ENCODE results near the gene AIG1.

The AIG1 gene

DNA sequence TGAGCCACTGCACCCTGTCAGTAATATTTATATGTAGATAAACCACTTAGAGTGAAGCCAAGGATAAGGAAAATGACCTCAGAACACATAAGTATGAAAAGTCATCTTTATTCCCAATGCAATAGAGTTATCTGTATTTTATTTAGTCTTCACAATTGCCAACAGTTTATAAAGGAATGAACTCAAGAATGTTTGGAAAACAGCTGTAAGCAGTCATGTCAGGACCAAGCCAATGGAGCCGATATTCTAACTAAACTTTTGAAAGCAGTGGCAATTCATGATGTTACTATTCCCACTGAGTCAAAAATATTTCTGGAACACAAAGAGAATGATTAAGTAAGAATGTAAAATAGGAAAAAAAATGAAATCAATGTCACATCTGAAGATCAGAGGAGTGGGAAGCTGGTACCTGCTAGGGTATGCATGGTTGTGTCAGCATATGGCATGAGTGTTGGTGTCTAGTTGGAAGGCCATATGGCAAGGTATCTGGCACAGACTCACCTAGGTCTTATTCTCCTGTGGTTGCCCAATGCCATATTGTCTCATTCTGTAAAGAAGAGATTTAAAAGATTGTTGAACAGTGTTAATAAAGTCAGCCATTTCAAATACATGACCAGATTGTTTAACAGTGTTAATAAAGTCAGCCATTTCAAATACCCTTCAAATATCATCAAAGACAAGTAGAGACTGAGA is 271.6 kb downstream of the AIG1 start:
- POLR2A ChIA-PET, result no interaction called here
- DNase-seq (ENCODE audit: extremely low spot score), result no peak
- CTCF ChIA-PET, result no interaction called here
- TF ChIP-seq TARDBP (IDR thresholded peaks at IDR 0.05), result no peak
- TF ChIP-seq ELF4 (IDR thresholded peaks at IDR 0.05), result no peak
- no peak for TF ChIP-seq FOXA1 (IDR thresholded peaks at IDR 0.05)
- TF ChIP-seq SUZ12 (IDR thresholded peaks at IDR 0.05), result no peak
- no peak for TF ChIP-seq LEF1 (IDR thresholded peaks at IDR 0.05; ENCODE audit: borderline replicate concordance)
- TF ChIP-seq BHLHE40 (IDR thresholded peaks at IDR 0.05; ENCODE audit: borderline replicate concordance), result no peak
- TF ChIP-seq SP1 (IDR thresholded peaks at IDR 0.05), result no peak
- no peak for TF ChIP-seq CTBP1 (IDR thresholded peaks at IDR 0.05; ENCODE audit: borderline replicate concordance)
- TF ChIP-seq NFRKB (IDR thresholded peaks at IDR 0.05), result no peak
- no peak for TF ChIP-seq ARNT (IDR thresholded peaks at IDR 0.05)
- no peak for TF ChIP-seq L3MBTL2 (conservative IDR thresholded peaks at IDR 0.05)
- no peak for TF ChIP-seq HDGF (IDR thresholded peaks at IDR 0.05; ENCODE audit: borderline replicate concordance)
- TF ChIP-seq ZNF384 (IDR thresholded peaks at IDR 0.05), result no peak

DNA sequence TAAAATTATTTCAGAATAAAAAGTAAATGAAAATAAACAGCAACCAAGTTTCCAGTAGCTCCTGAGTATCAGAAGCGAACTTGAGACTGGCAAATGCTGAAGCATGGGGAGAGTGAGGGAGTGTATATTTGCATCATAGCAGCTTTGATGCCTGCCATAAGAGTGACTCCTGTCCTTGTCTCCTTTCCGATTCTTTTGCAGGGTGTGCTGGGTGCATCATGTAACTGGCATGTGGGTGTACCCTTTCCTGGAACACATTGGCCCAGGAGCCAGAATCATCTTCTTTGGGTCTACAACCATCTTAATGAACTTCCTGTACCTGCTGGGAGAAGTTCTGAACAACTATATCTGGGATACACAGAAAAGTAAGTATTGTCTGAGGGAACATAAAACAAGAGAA is 272.4 kb downstream of the AIG1 start:
- DNase-seq (ENCODE audit: extremely low spot score), result no peak
- POLR2A ChIA-PET, result no interaction called here
- no peak for TF ChIP-seq SUZ12 (IDR thresholded peaks at IDR 0.05)
- no peak for TF ChIP-seq NFRKB (IDR thresholded peaks at IDR 0.05)
- TF ChIP-seq SP1 (IDR thresholded peaks at IDR 0.05), result no peak
- no peak for TF ChIP-seq HDGF (IDR thresholded peaks at IDR 0.05; ENCODE audit: borderline replicate concordance)
- TF ChIP-seq FOXA1 (IDR thresholded peaks at IDR 0.05), result no peak
- TF ChIP-seq FOXK2 (IDR thresholded peaks at IDR 0.05), result no peak
- TF ChIP-seq ARNT (IDR thresholded peaks at IDR 0.05), result no peak
- CTCF ChIA-PET, result no interaction called here

DNA sequence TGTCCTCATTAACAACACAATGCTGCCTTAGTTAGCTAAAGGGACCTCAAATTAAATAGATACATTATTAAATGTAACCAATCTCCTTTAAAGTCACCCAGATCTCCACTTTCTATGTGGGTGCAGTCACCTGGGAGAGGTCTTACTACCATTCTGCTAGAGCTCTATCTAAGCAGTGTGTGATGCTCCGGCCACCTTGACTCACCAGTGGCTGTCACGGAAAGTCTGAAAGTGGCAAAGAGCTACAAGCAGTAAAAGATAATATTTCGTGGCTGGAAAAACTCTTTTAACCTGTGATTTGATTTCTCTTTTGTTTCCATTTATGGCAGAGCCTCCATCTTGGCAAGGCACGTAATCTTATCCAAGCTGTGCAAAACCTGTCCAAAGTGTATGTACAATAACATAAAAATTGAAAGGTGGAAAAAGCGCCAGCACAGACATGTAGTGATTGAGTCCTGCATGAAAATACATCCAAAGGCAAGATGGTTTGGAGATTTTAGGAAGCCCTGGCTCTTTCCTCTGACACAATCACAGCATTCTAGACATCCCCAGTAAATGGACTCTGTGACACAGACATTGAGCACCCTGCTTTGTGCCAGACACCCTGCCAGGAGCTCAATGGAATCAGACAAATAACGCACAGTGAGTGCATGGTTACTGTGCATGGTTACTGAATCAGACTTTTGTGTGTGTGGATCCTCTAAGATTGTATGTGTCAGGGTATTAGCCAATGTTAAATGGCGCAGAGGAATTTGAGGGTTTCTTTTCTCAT is 273.2 kb downstream of the AIG1 start:
- CTCF ChIA-PET, result no interaction called here
- DNase-seq (ENCODE audit: extremely low spot score), result no peak
- no peak for TF ChIP-seq NFRKB (IDR thresholded peaks at IDR 0.05)
- no peak for TF ChIP-seq SP1 (IDR thresholded peaks at IDR 0.05)
- no peak for TF ChIP-seq SUZ12 (IDR thresholded peaks at IDR 0.05)
- no peak for TF ChIP-seq TARDBP (IDR thresholded peaks at IDR 0.05)
- TF ChIP-seq ELF4 (IDR thresholded peaks at IDR 0.05), result no peak
- no peak for TF ChIP-seq ZNF384 (IDR thresholded peaks at IDR 0.05)
- TF ChIP-seq BHLHE40 (IDR thresholded peaks at IDR 0.05; ENCODE audit: borderline replicate concordance), result no peak
- no peak for TF ChIP-seq L3MBTL2 (conservative IDR thresholded peaks at IDR 0.05)
- TF ChIP-seq, protein P1, sequence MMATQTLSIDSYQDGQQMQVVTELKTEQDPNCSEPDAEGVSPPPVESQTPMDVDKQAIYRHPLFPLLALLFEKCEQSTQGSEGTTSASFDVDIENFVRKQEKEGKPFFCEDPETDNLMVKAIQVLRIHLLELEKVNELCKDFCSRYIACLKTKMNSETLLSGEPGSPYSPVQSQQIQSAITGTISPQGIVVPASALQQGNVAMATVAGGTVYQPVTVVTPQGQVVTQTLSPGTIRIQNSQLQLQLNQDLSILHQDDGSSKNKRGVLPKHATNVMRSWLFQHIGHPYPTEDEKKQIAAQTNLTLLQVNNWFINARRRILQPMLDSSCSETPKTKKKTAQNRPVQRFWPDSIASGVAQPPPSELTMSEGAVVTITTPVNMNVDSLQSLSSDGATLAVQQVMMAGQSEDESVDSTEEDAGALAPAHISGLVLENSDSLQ (IDR thresholded peaks at IDR 0.05), result no peak
- no peak for TF ChIP-seq FOXA1 (IDR thresholded peaks at IDR 0.05)
- TF ChIP-seq ARNT (IDR thresholded peaks at IDR 0.05), result no peak
- TF ChIP-seq HDGF (IDR thresholded peaks at IDR 0.05; ENCODE audit: borderline replicate concordance), result no peak
- TF ChIP-seq FOXM1 (IDR thresholded peaks at IDR 0.05; ENCODE audit: borderline replicate concordance), result no peak
- TF ChIP-seq LEF1 (IDR thresholded peaks at IDR 0.05; ENCODE audit: borderline replicate concordance), result no peak
- TF ChIP-seq CTBP1 (IDR thresholded peaks at IDR 0.05; ENCODE audit: borderline replicate concordance), result no peak
- no peak for TF ChIP-seq FOXK2 (IDR thresholded peaks at IDR 0.05)
- POLR2A ChIA-PET, result no interaction called here

DNA sequence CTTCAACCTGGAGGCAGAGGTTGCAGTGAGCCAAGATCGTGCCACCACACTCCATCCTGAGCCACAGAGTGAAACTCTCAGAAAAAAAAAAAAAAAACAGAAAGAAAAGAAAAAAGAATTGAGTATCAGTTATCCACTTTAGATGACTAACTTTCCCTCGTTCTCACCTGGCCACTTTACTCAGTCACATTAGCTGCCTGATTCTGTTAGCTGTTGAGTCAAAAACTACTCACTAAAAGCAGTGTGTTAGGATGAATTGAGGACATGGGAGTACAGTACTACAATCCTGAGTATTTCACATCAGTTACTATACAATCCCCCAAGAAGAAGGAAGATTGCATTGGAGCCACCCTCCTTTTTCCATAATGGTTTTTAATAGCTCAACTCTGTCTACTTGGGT is 275.2 kb downstream of the AIG1 start:
- TF ChIP-seq HDGF (IDR thresholded peaks at IDR 0.05; ENCODE audit: borderline replicate concordance) (no peak), BHLHE40 (IDR thresholded peaks at IDR 0.05; ENCODE audit: borderline replicate concordance) (no peak), ELF4 (IDR thresholded peaks at IDR 0.05) (no peak), FOXA1 (IDR thresholded peaks at IDR 0.05) (no peak), FOXM1 (IDR thresholded peaks at IDR 0.05; ENCODE audit: borderline replicate concordance) (no peak), TARDBP (IDR thresholded peaks at IDR 0.05) (no peak), NFRKB (IDR thresholded peaks at IDR 0.05) (no peak), LEF1 (IDR thresholded peaks at IDR 0.05; ENCODE audit: borderline replicate concordance) (no peak)
- TF ChIP-seq, protein P1 (IDR thresholded peaks at IDR 0.05), result no peak
- POLR2A ChIA-PET, result no interaction called here
- no peak for DNase-seq (ENCODE audit: extremely low spot score)
- CTCF ChIA-PET, result interaction anchor here (1.2 kb wide), 1 partner anchor 61 kb away, joined by 4 read pairs; no protein-coding TSS in a partner anchor

DNA sequence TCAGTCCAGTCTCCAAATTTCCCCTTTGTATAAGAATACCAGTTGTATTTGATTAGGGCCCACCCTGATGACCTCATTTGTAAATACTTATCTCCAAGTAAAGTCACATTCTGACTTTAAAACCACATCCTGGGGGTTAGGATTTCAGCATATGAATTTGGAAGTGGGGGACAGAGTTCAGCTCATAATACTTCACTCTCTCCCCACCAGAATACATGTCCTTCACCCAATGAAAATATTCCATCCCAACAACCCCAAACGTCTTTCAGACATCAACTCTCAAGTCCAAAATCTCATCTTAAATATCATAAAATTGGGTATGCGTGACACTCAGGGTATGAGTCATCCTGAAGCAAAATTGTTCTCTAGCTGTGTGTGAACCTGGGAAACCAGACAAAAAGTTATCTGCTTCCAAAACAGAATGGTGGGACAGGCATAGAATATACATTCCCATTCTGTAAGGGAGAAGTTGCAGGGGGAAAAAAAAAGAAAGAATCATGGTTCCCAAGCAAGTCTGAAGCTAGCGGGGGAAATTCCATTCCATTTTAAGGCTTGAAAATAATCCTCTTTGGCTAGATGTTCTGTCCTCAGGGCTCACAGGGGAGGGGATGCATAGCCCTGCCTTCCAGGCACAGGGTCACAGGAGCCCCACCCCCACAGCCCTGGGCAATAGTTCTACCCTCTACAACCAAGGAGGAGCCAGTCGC is 275.9 kb downstream of the AIG1 start:
- ChIA-PET CTCF (interaction anchor here (1.2 kb wide), 1 partner anchor 60 kb away, joined by 4 read pairs; no protein-coding TSS in a partner anchor), POLR2A (no interaction called here)
- TF ChIP-seq FOXA1 (IDR thresholded peaks at IDR 0.05) (no peak), LEF1 (IDR thresholded peaks at IDR 0.05; ENCODE audit: borderline replicate concordance) (no peak), ELF4 (IDR thresholded peaks at IDR 0.05) (no peak), HDGF (IDR thresholded peaks at IDR 0.05; ENCODE audit: borderline replicate concordance) (no peak), ZNF384 (IDR thresholded peaks at IDR 0.05) (no peak), L3MBTL2 (conservative IDR thresholded peaks at IDR 0.05) (no peak), TARDBP (IDR thresholded peaks at IDR 0.05) (no peak)
- DNase-seq (ENCODE audit: extremely low spot score), result no peak
